ENCODE data around the gene OOSP4B. TPM values are rescaled to one million over a fixed set of nuclear protein-coding genes. Genes with fewer than 3 reads are reported as not detected.

OOSP4B gene
- total and polyA plus RNA-seq, 2 of the 13 experiments (the other 11 are each of a cell fraction or from before 2014, with no cell fraction given) = not detected

DNA sequence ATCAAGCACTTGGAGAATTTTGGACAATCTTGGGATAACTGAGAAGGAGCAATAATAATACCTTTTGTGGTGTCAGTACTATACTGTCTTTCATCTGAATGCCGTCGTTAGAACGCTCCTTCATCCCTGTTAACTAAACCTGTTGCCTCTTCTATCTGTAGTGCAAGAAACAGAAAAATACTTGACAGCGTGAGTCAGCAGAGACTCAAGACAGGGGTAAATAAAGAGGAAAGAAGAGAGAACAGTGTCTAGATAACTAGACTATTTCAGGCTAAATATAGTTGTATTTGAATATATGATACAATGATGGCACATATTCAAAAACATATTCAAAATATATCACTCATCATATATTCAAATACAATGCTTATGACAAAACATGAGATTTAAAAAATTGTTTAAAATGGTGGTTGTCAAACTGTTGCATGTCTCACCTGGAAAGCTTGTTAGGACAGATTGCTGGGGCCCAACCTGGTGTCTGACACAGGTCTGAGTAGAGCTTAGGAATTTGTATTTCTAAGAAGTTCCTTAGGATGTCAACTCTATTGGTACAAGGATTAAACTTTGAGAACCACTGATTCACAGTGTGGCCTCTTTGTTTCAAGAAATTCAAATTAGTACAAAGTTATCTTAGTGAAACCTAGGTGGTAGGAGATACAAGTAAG is 35.7 kb upstream of the OOSP4B start:
- Histone ChIP-seq H3K79me2 (ENCODE audit: insufficient read depth, low read length) (no peaks in the 10 kb centered on the region), H3K4me2 (ENCODE audit: low read depth, low read length) (no peak overlapping the region), H3K36me3 (replicated peaks in 1 of 2; ENCODE audit: control insufficient read depth in 1 of 2, insufficient read depth in 2 of 2, low read length in 2 of 2) (no peaks in the 10 kb centered on the region), H3K4me3 (replicated peaks in 1 of 3; ENCODE audit: insufficient read depth in 1 of 3, low read depth in 2 of 3, low read length in 3 of 3) (no peak overlapping the region), H3K4me1 (ENCODE audit: insufficient read depth, low read length) (no peaks in the 10 kb centered on the region), H3K9ac (ENCODE audit: insufficient read depth, low read depth, low read length) (no peak overlapping the region), H2AFZ (ENCODE audit: low read length) (no peak overlapping the region), H4K20me1 (ENCODE audit: insufficient read depth, low read length) (no peaks in the 10 kb centered on the region), H3K9me3 (ENCODE audit: low read length) (no peaks in the 10 kb centered on the region), H3K27me3 (ENCODE audit: control insufficient read depth in 1 of 2, insufficient read depth in 2 of 2, low read length in 2 of 2) (no peaks in the 10 kb centered on the region), H3K27ac (ENCODE audit: extremely low read length, insufficient read depth, low read length) (no peak overlapping the region)
- ChIA-PET POLR2A (no interaction called here), CTCF (ENCODE audit: low intra/inter-chr PET ratio, low total read pairs) (no interaction called here)
- intact Hi-C loops (cut with micrococcal nuclease; ENCODE audit: unreplicated experiment) = no loop called here
- BruUV-seq (replicated peaks) = no TSS peak
- ATAC-seq (no peak), DNase-seq (ENCODE audit: low spot score) (no peak), FAIRE-seq (no peak)
- in situ Hi-C loops (cut with HindIII; ENCODE audit: extremely low pct_ligation_motif_present, low pct_unique_long_range_greater_than_20kb) = no loop called here
- 0% methylated on average over 4 of the region's 4 CpGs for WGBS (ENCODE audit: low lambda C conversion rate)
- TF ChIP-seq ZHX2 (IDR thresholded peaks at IDR 0.05; ENCODE audit: low read depth) (no peak), ZHX2 (CRISPR knock-in tag; IDR thresholded peaks at IDR 0.05; ENCODE audit: borderline replicate concordance) (no peak), ZNF678 (CRISPR knock-in tag; IDR thresholded peaks at IDR 0.05) (no peak), ZNF256 (CRISPR knock-in tag; conservative IDR thresholded peaks at IDR 0.05) (no peak), ZFYVE20 (CRISPR knock-in tag; IDR thresholded peaks at IDR 0.05; ENCODE audit: borderline replicate concordance, low read depth) (no peak), GTF2F1 (IDR thresholded peaks at IDR 0.05; ENCODE audit: low read length) (no peak), TCF7L2 (IDR thresholded peaks at IDR 0.05; ENCODE audit: low read depth, low read length) (no peak), ZNF326 (CRISPR knock-in tag; IDR thresholded peaks at IDR 0.05; ENCODE audit: borderline replicate concordance) (no peak), ZNF781 (CRISPR knock-in tag; IDR thresholded peaks at IDR 0.05; ENCODE audit: borderline replicate concordance, not compliant biosample characterization) (no peak), ZNF83 (CRISPR knock-in tag; IDR thresholded peaks at IDR 0.05; ENCODE audit: borderline replicate concordance) (no peak), IKZF4 (CRISPR knock-in tag; IDR thresholded peaks at IDR 0.05; ENCODE audit: borderline replicate concordance, low read depth, not compliant biosample characterization) (no peak), EED (CRISPR knock-in tag; IDR thresholded peaks at IDR 0.05) (no peak)
- TF ChIP-seq, protein P1, sequence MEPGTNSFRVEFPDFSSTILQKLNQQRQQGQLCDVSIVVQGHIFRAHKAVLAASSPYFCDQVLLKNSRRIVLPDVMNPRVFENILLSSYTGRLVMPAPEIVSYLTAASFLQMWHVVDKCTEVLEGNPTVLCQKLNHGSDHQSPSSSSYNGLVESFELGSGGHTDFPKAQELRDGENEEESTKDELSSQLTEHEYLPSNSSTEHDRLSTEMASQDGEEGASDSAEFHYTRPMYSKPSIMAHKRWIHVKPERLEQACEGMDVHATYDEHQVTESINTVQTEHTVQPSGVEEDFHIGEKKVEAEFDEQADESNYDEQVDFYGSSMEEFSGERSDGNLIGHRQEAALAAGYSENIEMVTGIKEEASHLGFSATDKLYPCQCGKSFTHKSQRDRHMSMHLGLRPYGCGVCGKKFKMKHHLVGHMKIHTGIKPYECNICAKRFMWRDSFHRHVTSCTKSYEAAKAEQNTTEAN (CRISPR knock-in tag; conservative IDR thresholded peaks at IDR 0.05) = no peak
- TF ChIP-seq, protein P2, sequence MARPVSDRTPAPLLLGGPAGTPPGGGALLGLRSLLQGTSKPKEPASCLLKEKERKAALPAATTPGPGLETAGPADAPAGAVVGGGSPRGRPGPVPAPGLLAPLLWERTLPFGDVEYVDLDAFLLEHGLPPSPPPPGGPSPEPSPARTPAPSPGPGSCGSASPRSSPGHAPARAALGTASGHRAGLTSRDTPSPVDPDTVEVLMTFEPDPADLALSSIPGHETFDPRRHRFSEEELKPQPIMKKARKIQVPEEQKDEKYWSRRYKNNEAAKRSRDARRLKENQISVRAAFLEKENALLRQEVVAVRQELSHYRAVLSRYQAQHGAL (CRISPR knock-in tag; IDR thresholded peaks at IDR 0.05; ENCODE audit: not compliant biosample characterization) = no peak
